Coronary artery (tissue), 2 donors: ENCODE results near the gene OR1M1.

Experiments used
- DNase-seq: peaks from one replicate; pipeline ENCODE4 v3.0.0-alpha.2; 2017; ENCODE audit warnings: low spot score
- H3K27ac ChIP-seq, 2 donors: fragments of 200-600 bp; sonication (generic); one replicate each; pipeline ENCODE4 v1.5.1; 2016 to 2019
- H3K4me3 ChIP-seq: fragments of 200-600 bp; sonication (generic); 2 replicates; pipeline ENCODE4 v1.5.1; 2016; ENCODE audit warnings: mild to moderate bottlenecking, moderate library complexity
- CTCF ChIP-seq: fragments of 200-600 bp; sonication (generic); IDR thresholded peaks from one replicate; pipeline ENCODE4 v1.5.1; 2019; ENCODE audit warnings: antibody characterized with exemption

Gene OR1M1

GRCh38 chr19:9086761-9087160, at the start of gene OR1M1:
Gene OR1M1, plus strand, starts transcription at chr19:9087061. Its CDS starts 6,184 bp downstream, at chr19:9093245.
- DNase-seq = no peak
- Histone ChIP-seq H3K27ac (no peak within 1 kb of the TSS), H3K4me3 (no peak within 1 kb of the TSS)
- no peak for TF ChIP-seq CTCF

- no peak for TF ChIP-seq CTCF
- no peak overlapping the region for H3K27ac ChIP-seq
- no peak overlapping the region for H3K4me3 ChIP-seq
- no peak for DNase-seq
These were observed 49.3 kb upstream of the OR1M1 start for GRCh38 chr19:9037400-9038062.

GRCh38 chr19:9039728-9040127, 47.1 kb upstream of the OR1M1 start:
- TF ChIP-seq CTCF = no peak
- Histone ChIP-seq H3K4me3 (no peak overlapping the region), H3K27ac (no peak overlapping the region)
- DNase-seq = no peak

DNA sequence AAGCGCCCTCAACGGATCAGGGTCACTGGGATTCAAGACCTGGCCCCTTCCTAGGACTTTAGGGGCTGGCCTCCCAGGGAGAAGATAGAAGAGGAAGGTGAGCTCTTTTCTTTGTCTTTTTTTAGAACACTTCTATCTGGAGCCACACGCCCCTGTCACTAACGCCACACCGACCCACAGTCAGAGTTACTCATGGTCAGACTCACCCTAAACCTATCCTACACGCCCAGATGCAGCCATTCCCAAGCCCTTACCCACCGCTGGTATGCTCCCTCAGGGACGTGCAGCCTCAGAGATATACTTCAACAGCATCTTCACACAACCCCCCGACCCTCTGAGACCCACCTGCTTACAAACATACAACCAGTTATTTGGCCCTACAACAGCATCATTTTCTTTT, 46.7 kb upstream of the OR1M1 start:
- Histone ChIP-seq H3K4me3 (no peak overlapping the region), H3K27ac (no peak overlapping the region)
- DNase-seq = no peak
- no peak for TF ChIP-seq CTCF

GRCh38 chr19:9041023-9041422, 45.8 kb upstream of the OR1M1 start:
- no peak for TF ChIP-seq CTCF
- Histone ChIP-seq H3K4me3 (no peak overlapping the region), H3K27ac (no peak overlapping the region)
- no peak for DNase-seq

- no peak for DNase-seq
- no peak overlapping the region for H3K4me3 ChIP-seq
- no peak for TF ChIP-seq CTCF
- no peak overlapping the region for H3K27ac ChIP-seq
These were observed 43.3 kb upstream of the OR1M1 start for GRCh38 chr19:9043524-9043923.

GRCh38 chr19:9044449-9044848, 42.4 kb upstream of the OR1M1 start:
- Histone ChIP-seq H3K4me3 (no peak overlapping the region), H3K27ac (no peak overlapping the region)
- TF ChIP-seq CTCF = no peak
- DNase-seq = no peak
